GM21737 (cell line): ENCODE results near the gene NT5DC1.
"Not testable (repeated sequence)": the region's sequence is repeated elsewhere in the genome, so short reads cannot be mapped to it uniquely, and the experiment has no call there.

Experiments used
- ATAC-seq: cut with Tn5 transposase; IDR thresholded peaks from one replicate; pipeline ENCODE4 v1.9.1; 2021; ENCODE audit warnings: mild to moderate bottlenecking, moderate library complexity; ENCODE audit not compliant: unreplicated experiment

Gene NT5DC1

DNA sequence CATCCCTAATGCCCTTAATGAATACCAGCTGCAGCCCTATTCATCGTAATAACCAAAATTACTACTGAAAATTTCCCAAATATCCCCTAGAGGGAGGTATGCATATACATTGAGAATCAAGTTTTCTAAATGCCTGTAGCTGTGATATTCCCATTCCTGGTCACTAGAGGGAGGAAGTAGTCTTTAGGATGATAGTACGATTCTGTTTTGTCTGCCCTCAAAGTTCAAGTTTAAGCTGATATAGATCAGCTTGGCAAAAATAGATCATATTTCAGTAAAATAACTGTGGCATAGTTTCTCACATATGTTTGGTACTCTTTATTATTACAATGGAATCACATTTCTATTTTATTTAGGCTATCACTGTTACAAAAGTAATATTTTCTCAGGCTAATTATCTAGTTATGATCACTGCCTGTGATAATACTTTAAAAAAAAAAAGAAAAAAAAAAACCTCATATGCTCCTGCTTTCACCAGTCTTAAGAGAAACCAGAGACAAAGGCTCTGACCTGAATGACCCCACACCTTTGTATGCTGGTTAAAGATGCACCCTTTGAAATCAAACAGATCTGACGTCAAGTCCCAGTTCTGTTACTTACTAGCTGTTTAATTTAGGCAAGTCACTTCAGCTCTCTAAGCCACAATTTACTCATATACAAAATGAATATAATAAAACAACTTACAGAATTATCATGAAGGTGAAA is 168.1 kb downstream of the NT5DC1 start:
- ATAC-seq, result peak; percentile 85

DNA sequence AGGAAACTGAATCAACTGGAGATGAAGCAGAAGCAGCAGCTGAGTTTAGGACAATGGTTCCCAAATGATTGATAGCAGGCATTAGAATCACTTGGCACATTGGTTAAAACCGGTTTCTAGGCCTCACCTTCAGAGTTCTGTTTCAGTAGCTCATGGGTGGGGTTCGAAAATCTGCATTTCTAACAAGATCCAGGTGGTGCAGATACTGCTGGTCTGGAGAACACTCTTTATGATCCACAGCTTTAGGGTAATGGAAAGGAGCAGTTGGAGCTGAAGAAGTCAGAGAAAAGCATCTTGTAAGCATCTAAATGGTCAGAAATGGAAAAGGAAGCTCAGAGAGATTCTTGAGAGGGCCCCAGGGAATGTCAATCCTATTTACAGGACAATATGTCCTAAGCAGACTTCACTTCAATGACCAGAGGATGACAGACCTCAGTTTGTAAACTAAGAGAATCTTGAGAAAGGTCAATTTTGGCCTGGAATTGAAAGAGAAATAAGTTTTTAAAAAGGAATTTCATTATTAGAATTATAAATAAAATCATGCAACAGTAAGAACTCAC is 170.6 kb downstream of the NT5DC1 start:
- no peak for ATAC-seq

- no peak for ATAC-seq
Measured at GRCh38 chr6:116277124-116277523, 176.5 kb downstream of the NT5DC1 start.

- ATAC-seq, result no peak
Measured at GRCh38 chr6:116278481-116278829, 177.8 kb downstream of the NT5DC1 start.

- ATAC-seq, result peak; percentile 5
Measured at GRCh38 chr6:116278854-116279231, 178.2 kb downstream of the NT5DC1 start.

DNA sequence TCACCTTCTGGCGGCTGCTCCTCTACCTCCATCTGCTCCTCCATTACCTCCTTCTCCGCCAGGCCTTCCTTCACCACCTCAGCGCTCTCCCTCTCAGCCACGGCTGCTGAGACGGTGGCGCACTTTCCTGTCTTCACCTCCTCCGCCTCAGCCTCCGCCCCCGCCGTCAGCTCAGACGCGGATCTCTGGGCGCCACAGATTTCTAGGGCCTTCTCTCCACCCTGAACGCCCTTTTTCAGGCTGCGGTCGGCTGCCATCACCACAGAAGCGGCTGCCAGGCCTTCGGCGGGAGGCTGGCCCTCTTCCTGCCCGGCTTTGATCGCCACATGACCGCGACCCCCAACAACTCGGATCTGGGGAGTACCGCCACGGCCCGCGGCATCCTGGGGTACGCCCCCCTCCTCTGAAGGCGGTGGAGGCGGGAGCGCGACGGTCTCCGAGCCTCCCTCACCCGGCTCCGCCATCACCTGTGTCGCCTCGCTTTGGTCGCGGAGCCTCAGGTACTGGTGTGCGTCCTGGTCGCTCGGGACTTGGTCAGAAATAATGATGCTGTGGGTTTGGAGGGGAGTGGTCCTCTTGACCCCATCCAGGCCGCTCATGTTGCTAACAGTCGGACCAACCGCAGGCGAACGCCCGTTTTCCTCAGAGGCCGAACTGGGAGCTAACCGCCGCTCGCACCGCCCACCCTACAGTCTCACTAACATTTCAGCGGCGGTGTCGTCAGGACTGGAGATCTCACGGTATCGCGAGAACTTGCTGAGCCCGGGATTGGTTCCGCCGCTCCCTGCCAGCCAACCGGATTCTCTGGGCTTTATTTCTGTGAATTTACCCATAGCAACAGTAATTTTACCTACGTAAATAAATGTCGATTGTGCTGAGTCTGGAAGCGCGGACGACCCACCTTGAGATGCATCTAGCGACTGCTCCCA is 178.8 kb downstream of the NT5DC1 start, which contains the start of gene TSPYL1:
TSPYL1 (minus strand) TSS at position 699 of the 929 bp plus-strand sequence; CDS start at position 599, 100 bp downstream.
- peak; percentile 98 for ATAC-seq

DNA sequence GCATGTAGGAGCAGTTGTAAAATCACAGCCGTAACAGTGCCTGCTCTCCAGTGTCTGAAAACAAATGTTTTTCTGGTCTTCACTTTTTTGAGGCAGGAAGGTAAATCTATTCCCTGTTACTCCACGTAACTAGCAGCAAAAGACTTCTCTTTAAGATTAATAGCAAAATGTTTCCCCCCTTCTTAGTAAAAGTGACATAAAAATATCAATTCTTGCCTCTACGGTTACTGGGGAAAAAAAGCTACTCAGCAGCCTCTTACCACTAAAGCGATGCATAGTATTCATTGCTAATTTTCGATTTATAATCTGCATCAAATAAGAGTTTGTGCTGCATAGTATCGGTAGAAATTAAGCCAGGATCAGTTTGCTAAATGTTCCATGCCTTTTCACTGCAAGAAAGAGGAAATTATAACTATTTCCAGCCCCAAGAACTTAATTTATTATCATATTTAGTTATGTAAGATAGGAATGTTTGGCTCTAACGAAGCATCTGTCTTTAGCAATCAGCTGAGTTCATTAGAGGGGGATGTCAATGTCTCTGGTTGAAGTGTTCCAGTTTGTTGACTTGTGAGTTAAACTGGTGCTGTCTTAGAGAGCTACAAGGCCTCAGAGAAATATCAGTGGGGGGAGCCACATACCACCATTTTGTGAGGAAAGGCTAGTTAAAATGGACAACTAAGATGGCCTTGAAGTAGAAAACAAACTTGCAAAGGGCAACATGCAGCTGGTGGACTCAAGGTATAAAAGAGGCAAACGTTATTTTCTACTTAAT is 179.7 kb downstream of the NT5DC1 start:
- no peak for ATAC-seq

- ATAC-seq, result no peak
Measured at GRCh38 chr6:116280933-116281316, 180.3 kb downstream of the NT5DC1 start.

- no peak for ATAC-seq
Measured at GRCh38 chr6:116282698-116283097, 182.0 kb downstream of the NT5DC1 start.

DNA sequence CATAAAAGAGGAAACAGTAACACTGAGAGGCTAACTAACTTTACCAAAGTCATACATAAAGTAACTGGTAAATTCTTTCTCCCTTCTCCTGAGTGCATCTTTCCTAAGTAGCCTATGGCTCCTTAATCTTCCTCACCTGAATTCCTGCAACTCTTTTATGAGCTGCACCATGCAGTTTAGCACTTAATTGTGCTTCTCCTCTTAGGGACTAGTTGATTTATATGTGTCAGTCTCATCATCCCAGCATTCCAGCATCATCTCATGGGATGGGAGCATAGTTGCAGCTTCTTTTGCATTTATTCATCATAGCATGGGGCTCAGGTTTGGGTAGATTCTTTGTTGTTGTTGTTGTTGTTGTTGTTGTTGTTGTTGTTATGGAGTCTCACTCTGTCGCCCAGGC is 182.5 kb downstream of the NT5DC1 start:
- no peak for ATAC-seq

DNA sequence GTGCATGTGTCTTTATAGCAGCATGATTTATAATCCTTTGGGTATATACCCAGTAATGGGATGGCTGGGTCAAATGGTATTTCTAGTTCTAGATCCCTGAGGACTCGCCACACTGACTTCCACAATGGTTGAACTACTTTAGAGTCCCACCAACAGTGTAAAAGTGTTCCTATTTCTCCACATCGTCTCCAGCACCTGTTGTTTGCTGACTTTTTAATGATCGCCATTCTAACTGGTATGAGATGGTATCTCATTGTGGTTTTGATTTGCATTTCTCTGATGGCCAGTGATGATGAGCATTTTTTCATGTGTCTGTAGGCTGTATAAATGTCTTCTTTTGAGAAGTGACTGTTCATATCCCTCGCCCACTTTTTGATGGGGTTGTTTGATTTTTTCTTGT is 184.3 kb downstream of the NT5DC1 start:
- not testable (repeated sequence) for ATAC-seq

DNA sequence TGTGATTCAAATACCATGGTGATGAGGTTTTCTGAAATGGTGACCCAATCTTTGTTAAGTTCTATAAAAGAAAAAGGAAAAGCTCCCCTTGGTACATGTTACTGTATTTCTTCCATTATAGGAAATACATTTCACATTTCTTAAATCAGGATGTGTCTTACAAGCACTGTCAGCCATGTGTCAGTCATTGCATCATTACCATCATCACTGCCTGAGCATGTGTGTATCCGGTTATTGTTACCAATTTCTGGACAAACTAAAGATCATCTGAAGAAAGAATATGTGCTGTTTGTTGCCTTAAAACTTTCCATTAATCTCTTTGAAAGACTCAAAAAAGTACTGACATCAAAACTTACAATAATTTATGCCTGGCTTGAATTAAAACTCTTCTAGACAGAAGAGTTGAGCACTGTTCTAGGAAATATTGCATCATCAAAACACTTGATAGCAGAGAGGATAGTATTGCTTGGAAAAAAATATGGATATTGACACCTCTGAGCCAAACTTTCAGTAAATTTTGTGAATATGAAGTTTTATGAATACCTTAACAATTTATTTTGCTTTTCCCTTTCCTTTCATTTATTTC is 186.2 kb downstream of the NT5DC1 start:
- ATAC-seq, result no peak

DNA sequence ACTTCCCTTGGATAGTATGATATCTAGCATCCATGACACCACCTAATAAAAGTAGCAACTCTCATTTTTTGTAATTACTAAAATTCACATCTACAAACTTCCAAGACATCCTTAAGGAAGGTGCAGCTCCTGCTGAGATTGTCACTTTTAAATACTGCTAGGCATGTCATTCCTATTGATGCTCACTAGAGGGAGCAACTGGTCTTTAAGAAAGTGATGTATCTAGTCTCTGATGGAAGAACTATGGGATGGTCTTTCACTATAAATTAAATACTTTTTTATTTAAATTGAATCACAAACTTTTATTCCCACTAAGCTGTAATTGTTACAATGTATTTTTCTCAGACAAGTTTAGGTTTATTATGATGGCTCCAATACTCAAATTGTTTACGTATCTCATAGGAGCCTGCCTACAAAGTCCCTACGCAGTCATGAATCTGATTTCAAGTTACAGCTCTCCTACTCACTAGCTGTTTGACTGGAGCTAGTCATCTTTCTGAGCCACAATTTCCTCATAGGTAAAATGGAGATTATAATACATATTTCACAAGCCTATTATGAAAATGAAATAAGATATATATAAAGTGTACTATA is 187.1 kb downstream of the NT5DC1 start:
- ATAC-seq, result peak; percentile 57

- no peak for ATAC-seq
Measured at GRCh38 chr6:116289876-116290275, 189.2 kb downstream of the NT5DC1 start.

DNA sequence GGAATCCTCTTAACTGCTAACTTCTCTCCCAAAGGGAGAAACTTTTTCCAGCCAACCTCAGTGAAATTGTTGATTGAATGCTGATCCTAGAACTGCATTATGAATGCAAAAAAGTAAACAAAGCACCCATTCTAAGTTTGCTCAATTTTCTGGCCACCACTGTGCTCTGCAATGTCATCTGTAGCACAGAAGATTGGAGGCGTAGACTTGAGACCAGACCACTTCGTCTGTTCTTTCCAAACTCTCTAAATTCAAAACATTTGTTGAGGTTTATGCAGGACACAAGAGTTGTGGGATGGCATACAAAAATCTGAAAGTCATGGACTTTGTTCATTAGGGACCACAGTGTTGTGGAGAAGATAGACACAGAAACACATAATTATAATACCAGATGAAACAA is 190.1 kb downstream of the NT5DC1 start:
- no peak for ATAC-seq

DNA sequence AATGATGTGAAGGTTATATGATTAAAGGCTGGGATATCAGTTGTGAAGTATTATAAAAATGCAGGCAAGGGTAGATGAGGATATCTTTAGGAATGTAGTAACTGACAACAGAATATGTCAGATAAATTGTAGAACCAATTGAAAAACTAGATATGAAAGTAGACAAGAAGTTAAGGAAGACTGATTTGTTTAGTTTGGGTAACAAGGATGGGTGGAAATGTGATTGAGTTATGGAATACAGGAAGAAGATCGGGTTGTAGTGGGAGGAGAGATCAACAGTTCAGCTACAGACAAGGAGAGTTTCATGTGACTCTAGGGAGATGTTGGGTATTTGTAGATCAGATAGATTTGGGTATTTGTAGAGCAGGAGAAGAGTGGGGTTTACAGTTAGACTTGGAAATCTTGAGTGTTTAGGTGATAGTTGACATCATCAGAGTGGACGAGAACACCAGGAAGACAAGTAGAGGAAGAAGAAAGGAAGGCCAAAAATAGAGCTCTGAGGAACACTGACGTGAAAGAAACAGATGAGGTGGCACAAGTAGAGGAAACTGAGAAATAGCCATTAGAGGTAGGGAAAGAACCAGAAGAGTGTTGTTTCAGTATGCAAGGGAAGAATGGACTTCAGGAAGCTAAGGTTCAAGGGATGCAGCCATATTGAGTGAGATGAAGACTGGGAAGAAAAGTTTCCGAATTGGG is 191.2 kb downstream of the NT5DC1 start:
- no peak for ATAC-seq

- ATAC-seq, result no peak
Measured at GRCh38 chr6:116292553-116292952, 191.9 kb downstream of the NT5DC1 start.

DNA sequence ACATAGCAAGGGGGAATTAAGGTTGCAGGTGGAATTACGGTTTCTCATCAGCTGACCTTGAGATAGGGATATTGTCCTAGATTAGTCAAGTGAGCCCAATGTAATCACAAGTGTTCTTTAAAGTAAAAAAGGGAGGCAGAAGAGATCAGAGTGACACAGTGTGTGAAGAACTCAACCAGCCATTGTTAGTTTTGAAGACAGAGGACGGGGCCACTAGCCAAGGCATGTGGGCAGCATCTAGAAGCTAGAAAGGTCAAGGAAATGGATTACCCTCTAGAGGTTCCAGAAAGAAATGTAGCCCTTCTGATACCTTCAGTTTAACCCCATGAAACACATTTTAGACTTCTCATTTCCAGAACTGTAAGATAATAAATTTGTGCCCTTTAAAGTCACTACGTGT is 197.6 kb downstream of the NT5DC1 start:
- ATAC-seq, result no peak

DNA sequence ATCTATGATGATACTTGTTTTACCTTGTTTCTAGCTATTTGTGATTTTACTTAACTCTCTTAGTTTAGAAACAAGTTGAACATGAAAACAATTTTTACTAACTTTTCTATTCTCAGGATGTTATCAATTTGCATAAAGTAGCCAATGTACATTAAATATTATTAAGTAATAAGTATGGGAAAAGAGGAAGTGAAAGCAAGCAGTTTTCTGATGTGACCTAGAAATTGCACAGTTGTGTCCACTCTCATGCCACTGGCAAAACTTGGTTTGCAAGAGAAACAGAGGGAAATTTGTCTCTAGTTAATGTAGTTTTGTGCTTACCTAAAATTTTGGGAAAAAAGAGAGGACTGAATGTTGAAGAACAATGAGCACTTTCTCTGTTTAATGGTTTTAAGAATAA is 198.3 kb downstream of the NT5DC1 start:
- no peak for ATAC-seq
